AG09319 (cell line): ENCODE measurements around the gene CFAP100.

Source experiments
- DNase-seq: peaks from one replicate; pipeline ENCODE4 v3.0.0-alpha.2; 2010; ENCODE audit warnings: low read depth; ENCODE audit errors: extremely low read depth
- TF ChIP-seq, protein P1 (sequence below): IDR thresholded peaks from 2 replicates; pipeline ENCODE4 v1.5.1; 2011; ENCODE audit warnings: low read depth, mild to moderate bottlenecking, inconsistent platforms, low read length, moderate library complexity

Gene CFAP100

DNA sequence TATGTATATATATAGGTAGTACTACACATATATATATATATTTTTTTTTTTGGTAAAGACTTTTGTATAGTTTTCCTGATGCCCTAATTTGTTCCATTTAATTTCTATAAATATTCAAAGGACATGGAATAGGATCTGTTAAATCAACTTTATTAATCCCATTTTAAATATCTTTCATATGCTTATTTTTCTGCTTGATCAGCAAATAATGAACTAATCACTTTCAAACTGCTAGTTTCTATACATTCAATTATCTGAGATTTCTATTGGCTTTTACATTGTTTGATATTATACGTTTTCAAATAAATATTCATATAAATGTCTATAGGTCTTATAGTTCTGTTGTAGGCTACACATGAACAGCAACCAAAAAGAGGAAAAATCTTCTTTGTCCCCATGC is 59.3 kb downstream of the CFAP100 start:
- TF ChIP-seq, protein P1, sequence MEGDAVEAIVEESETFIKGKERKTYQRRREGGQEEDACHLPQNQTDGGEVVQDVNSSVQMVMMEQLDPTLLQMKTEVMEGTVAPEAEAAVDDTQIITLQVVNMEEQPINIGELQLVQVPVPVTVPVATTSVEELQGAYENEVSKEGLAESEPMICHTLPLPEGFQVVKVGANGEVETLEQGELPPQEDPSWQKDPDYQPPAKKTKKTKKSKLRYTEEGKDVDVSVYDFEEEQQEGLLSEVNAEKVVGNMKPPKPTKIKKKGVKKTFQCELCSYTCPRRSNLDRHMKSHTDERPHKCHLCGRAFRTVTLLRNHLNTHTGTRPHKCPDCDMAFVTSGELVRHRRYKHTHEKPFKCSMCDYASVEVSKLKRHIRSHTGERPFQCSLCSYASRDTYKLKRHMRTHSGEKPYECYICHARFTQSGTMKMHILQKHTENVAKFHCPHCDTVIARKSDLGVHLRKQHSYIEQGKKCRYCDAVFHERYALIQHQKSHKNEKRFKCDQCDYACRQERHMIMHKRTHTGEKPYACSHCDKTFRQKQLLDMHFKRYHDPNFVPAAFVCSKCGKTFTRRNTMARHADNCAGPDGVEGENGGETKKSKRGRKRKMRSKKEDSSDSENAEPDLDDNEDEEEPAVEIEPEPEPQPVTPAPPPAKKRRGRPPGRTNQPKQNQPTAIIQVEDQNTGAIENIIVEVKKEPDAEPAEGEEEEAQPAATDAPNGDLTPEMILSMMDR, result no peak
- no peak for DNase-seq

DNA sequence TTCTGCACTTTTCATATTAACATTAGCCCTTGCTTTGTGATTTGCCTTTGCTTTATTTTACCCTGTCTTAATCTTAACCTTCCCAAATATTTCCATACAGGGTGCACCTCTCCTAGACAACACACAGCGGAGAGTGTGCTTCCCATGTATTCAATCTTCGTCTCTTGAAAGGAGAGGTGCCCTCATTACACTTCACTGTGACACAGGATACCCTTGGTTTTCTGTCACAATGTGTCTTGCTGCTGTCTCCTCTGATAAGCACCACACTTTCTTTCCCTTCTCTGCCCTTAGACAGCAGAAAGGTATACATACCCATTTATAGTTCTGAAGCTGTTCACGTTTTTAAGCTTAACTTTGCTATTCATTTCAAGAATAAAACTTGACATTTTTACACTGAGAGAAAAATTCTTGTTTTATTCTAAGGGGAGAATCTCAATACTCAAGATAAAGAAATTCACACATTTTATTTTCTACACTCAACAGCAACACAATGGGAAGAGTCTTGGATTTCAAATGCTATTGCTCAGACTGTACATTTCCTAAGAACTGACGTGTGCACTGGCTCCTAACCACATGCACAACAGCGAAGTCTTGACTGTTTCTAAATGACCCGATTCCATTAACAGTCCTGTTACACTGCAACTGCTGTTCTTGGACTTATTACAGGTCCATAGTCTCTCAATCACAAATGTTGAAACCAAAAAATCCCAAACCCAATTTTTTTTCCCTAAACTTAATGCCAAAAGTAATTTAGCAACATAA is 59.9 kb downstream of the CFAP100 start:
- DNase-seq, result no peak

DNA sequence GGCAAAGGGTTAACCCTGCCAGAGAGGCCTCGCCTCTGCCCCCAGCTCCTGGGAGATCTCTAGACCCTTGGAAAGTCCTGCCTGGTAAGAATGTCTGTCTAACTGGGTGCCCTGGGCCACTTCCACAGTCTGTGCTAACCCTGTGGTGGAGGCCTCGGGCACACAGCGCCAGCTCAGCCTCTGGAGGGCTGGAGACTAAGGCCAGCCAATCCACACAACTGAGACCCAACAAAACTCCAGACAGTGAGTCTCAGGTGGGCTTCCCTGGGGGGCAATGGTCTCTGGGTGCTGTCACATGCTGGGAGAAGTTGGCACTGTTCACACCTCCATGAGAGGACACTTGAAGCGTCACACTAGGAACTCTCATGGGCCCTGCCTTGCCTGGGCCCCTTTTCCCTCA is 61.5 kb downstream of the CFAP100 start:
- TF ChIP-seq, protein P1, result no peak

More for the DNA sequence above, 59.9 kb downstream of the CFAP100 start:
- TF ChIP-seq, protein P1, result no peak

DNA sequence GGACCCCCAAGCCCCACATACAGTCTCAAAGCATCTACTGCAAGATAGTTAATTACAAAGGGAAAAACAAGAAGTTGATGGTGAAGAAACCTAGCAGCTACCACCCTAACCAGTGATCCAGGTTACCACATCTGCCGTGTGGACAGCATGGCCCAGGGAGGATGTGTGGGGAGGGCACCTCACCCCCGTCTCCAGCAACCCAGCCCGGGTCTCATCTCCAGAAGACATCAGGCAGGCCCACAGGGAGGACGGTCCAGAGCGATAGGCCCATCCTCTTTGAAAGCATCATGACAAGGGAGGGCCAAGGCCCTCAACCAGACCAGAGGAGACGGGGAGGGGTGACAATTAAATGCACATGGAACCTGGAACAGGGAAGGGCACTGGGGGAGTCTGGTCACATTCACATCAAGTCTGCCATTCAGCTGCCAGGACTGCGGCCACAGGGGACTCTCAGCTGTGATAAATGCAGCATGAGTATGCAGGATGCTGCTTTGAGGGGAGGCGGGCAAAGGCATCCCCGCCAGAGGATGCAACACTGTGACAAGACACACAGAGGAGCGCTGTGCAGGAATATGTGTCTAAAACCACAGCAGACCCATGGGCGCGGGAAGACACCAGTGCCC is 62.2 kb downstream of the CFAP100 start:
- DNase-seq, result no peak
- TF ChIP-seq, protein P1, result no peak

More for the DNA sequence above, 61.5 kb downstream of the CFAP100 start:
- no peak for DNase-seq

DNA sequence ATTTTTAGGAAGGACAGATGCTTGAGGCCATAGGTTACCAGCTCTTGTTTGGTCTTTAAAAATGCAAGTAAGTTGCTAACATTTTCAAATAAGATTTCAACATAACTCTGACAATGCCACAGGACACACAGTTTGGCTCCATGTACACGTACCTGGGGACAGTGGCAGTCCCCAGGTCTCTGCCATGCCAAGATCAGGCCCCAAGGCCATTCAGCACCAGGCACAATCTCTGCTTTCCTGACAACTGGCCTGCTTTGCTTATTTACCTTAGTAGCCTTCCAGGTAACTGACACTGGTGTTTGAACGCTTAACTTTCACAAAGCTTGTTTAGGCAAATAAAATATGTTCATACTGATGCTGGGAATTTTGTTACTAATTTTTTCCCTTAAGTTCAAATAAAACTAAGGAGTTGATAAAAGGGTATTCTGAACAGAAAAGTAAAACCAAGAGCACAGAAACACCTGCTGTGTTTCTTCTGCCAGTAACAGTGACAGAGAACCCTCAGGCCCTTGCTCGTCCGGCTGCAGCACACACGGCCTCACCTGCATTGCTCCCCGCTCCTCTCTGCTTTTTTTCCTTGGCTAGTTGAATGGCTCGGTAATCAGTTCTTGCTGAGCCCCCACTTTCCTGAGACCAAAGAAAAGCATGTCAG is 64.5 kb downstream of the CFAP100 start:
- TF ChIP-seq, protein P1, result no peak
- DNase-seq, result no peak

DNA sequence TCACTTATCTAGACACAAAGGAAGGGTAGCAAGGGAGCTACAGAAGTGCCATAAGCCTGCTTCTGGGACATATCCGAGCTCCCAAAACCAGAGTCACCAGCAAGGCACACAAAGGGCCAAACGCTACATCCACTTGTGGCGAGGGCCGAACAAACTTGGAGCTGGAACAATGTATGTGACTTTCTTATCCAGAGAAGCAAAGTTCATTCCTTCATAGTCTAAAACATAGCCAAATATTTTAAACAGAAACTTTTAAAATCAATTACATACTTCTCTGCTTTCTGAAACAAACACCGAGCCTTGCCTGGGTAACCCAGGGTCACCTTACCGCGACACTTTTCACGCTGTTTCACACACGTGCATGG is 65.0 kb downstream of the CFAP100 start:
- DNase-seq, result no peak
- TF ChIP-seq, protein P1, result no peak

DNA sequence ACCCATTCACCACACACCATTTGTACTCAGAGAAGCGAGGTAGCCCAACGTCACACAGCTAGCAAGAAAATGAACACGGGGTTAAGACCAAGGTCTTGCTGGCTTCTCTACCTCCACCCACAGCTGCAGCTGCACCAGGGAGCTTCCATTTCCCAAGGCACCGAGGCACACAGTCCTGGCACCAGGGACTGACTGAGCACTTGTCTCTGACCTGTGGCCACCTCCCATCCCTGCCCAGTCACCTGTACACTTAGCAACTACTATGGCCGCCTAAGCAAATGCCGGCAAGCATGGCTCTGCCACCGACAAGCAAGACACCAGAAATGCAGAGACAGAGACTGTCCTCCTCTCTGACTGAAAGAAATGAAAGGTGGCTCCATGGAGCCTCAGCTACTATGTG is 65.7 kb downstream of the CFAP100 start:
- DNase-seq, result no peak
- TF ChIP-seq, protein P1, result no peak
